GM19351 (cell line): ENCODE measurements around the gene PPP1R13L.
A peak's percentile ranks its signal among the peaks of the same experiment; 100 is the strongest.
"Not testable (repeated sequence)": the region's sequence is repeated elsewhere in the genome, so short reads cannot be mapped to it uniquely, and the experiment has no call there.

ENCODE experiments used
- ATAC-seq: cut with Tn5 transposase; IDR thresholded peaks from one replicate; pipeline ENCODE4 v1.9.1; 2021; ENCODE audit warnings: mild to moderate bottlenecking, moderate library complexity; ENCODE audit not compliant: unreplicated experiment

Gene PPP1R13L

GRCh38 chr19:45408121-45408520 lies 3.3 kb upstream of the PPP1R13L start:
- ATAC-seq, result no peak

GRCh38 chr19:45407585-45407984 lies 2.7 kb upstream of the PPP1R13L start:
- not testable (repeated sequence) for ATAC-seq

GRCh38 chr19:45407091-45407375 lies 2.2 kb upstream of the PPP1R13L start:
- no peak for ATAC-seq

GRCh38 chr19:45406226-45407090 lies 1.6 kb upstream of the PPP1R13L start, which contains the start of gene POLR1G:
Gene POLR1G (plus strand): TSS chr19:45406644. CDS start chr19:45406697, 53 bp downstream.
- ATAC-seq, result peak; percentile 76

GRCh38 chr19:45405435-45406225 lies 761 bp upstream of the PPP1R13L start:
- peak; percentile 41 for ATAC-seq

GRCh38 chr19:45403781-45404556 lies 900 bp downstream of the PPP1R13L start:
- ATAC-seq, result no peak

- no peak for ATAC-seq
Observed at GRCh38 chr19:45403272-45403671, 1.6 kb downstream of the PPP1R13L start.

- ATAC-seq, result no peak
Observed at GRCh38 chr19:45402298-45403061, 2.4 kb downstream of the PPP1R13L start.

- no peak for ATAC-seq
Observed at GRCh38 chr19:45401815-45402214, 3.1 kb downstream of the PPP1R13L start.

- no peak for ATAC-seq
Observed at GRCh38 chr19:45400192-45400591, 4.7 kb downstream of the PPP1R13L start.

- ATAC-seq, result no peak
Observed at GRCh38 chr19:45395821-45396617, 8.8 kb downstream of the PPP1R13L start.

- ATAC-seq, result no peak
Observed at GRCh38 chr19:45391871-45392665, 12.8 kb downstream of the PPP1R13L start.

GRCh38 chr19:45391346-45391745 lies 13.5 kb downstream of the PPP1R13L start:
- no peak for ATAC-seq

GRCh38 chr19:45385392-45386221 lies 19.3 kb downstream of the PPP1R13L start:
- ATAC-seq, result no peak

GRCh38 chr19:45382426-45382825 lies 22.4 kb downstream of the PPP1R13L start:
- no peak for ATAC-seq

- no peak for ATAC-seq
Observed at GRCh38 chr19:45380107-45380506, 24.8 kb downstream of the PPP1R13L start.

GRCh38 chr19:45376045-45376724 lies 28.7 kb downstream of the PPP1R13L start:
- ATAC-seq, result no peak
